HuH-7.5 (cell line): ENCODE measurements around the gene IFNK.
A peak's percentile ranks its signal among the peaks of the same experiment; 100 is the strongest.

ENCODE experiments used
- DNase-seq: peaks from one replicate; pipeline ENCODE4 v3.0.0; 2011; ENCODE audit warnings: low spot score

Gene IFNK

DNA sequence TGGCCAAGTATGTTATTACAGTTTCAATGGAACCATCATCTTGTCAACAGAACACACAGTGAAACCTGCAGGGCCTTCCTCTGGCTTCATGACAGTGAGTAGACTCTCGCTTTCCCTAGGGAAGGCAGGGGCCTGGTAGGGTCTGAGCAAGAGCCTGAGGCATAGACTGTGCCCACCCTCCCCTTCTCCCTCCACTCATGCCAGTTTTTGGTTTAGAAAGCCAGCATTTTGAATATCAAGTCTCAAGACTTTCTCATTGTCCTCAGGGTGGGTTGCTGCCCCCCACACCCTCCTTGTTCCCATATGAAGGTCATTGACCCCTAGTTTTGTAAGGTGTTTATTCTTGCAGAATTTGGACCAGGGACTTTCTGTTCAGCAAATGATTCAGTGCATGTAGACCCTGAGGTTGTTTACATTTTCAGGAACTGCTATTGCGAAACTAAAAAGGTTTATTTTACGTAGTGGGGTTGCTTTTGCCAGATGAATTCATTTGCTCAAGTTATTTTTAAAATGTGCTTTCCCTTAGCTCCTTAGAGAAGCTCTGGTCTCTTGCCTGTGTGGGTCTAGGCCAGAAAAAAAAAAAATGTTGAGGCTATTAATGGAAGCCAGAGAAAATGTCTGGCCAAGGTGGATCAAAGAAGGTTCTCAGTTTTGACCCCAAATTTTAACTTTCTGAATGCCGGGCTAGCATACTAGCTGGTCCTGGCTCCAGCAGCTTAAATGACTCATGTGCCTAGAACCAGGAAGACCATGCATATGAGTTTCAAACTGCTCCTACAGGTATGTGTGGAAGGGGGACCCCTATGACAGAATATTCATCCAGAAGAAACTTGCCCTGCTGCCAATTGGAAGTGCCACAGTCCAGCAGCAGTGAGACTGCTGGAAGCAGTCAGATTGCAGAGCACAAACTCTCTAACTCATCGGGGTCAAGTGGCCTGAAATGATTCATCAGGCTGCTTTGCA lies 15.7 kb downstream of the IFNK start:
- DNase-seq = no peak

DNA sequence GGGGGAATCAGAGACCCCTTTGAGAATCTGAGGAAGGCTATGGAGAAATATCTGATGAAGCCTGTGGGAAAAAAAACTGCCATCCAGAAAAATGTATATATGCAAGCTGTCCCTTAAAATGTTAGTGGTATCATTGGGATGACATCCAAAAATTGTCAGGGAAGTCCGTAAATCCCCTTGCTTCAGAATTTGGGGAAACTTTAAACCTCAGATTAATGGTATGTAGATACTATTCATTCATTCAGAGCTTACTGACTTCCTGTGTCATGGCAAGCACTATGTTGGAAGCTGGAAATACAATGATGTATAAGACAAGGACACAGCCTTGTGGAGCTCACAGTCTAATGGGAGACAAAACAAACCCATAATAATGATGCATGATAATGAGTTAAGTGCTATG lies 16.4 kb downstream of the IFNK start:
- DNase-seq = no peak

GRCh38 chr9:27541740-27542139 lies 17.6 kb downstream of the IFNK start:
- no peak for DNase-seq

DNA sequence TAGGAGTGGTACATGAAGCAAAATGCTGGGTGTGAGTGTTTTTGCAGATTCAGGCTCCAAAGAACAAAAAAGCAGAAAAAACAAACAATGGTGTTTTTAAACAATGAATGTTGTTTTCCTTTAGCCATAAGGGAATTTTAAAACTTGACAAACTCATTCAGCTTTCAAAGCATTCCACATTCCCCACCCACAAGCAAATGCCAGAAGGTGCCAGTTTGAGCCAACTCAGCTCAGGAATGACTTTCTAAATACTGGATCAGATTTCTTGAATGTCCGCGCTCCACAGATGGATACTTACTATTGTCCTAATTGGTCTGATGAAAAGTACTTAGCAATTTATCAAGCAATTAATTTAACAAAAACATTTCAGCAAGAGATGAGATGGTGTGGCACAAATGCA lies 18.4 kb downstream of the IFNK start:
- no peak for DNase-seq

DNA sequence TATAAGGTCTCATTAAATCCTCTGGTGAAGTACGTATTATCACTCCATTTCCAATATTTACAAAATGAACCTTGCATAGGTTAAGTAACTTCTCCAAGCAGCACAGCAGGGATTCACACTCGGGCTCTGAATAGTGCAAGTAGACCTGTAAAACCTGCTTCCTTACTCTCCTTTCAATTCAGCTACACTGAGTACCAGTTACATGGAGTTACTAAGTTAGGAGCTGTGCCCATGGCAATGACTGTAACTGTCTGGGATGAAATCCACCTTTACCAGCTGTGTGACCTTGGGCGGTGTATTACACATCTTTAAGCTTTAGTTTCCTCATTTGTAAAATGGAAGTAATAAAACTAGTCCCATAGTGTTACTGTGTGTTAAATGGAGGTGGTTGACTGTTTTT lies 21.4 kb downstream of the IFNK start:
- no peak for DNase-seq

DNA sequence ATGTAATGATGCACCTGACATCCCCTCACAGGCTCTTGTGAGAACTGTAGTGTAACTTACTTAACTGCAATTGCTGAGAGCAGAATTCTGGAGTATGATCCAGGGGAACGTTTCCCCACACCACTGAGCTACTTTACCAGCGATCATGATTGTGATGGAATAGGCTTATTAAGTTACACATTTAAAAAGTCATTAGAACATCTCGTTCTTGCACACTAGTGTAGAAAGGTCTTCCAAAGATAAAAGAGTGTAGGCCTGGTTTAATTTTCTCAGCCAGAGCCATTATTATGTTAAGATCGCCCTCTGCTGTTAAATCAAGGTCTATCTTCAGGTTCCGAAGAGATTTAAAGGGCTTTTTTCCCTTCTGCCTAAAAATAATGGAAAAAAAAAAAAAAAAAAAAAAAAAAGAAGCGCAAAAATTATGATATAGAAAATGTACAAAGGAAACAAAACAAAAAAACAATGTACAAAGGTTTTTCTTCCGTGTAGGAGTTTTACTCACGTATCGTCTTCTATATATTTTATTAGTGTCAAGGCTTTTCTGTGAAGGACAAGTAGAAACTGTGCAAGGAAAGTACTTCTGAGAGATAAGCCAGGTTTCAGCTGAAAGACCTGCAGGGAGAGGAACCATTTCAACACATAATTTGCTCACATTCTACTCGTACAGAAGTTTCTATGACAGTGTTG lies 24.1 kb downstream of the IFNK start:
- DNase-seq = no peak

DNA sequence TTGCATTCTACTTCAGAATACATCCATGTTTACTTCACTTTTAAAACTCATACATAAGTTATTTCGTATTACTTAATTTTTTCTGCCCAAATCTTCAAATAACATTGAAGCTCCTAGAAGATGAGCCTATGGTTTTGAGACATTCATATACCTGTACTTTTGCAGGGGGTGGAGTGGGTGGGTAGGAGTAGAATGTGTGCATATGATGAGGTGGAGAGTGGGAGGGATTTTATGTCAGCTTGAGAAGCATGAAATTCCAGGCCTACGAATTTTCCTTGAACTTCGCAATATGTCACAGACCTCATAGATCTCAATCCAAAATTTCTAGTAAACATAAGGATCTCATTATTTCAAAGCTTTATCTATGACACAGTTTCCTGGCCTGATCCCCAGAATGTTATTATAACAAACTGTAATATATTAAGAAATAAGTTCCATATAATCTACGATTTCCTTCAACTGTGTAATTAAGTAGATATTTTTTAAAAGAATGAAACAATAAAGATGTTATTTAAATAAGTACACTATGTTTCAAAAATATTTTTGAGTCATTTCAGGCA lies 25.2 kb downstream of the IFNK start:
- DNase-seq = no peak

DNA sequence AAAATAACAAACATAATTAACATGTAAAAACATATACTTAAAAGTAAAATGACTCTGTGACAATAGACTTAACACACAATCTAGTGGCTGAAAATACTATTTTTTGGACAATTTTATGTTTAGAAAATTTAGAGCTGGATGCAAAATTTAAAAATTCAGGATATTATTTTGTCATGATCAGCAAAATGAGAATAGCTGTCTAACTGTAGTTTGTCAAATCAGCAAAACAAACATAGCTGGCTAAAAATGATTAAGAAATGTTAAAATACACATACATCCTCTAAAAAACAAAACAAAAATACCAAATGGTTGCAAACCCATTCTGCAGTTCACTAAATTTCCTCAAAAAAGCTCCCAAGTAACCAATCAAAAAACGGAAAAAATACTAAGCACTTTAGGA lies 30.6 kb downstream of the IFNK start:
- DNase-seq = no peak

GRCh38 chr9:27556470-27556869 lies 32.4 kb downstream of the IFNK start:
- DNase-seq = no peak

- DNase-seq = no peak
Measured at GRCh38 chr9:27558307-27558706, 34.2 kb downstream of the IFNK start.

DNA sequence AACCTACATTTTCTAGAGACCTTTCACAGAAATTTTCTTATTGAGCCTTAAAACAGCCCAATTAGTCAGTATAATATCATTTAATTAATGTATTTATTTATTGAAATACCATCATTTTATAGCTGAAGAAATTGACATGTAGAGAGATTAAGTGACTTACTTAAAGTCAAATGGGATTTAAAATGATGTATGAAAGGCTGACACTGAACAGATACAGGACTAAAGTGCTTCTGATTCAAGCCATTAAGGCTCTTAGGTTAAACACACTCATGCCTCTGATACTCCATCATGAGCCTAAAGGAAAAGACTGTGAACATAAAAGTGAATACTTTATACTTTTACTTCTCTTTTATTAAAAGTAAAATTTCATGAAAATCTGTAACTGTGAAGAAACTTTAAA lies 36.4 kb downstream of the IFNK start:
- no peak for DNase-seq

DNA sequence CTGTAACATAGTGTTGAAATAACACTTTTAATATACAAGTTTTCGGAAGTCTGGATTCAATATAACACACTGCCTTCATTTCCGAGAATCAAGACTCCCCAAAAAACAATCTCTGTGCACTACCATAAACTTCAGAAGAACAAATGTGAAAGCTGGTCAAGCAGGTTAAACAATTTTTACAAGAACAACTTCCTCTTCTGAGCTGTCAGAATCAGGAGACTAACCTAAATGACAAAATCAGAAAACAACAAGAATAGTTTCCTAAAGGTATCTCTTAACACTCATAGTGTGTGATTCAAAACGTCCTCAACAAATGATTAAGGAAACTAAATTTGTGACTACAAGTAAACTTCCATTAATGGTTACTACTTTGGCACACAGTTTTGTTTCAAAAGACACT lies 37.6 kb downstream of the IFNK start:
- DNase-seq = no peak

DNA sequence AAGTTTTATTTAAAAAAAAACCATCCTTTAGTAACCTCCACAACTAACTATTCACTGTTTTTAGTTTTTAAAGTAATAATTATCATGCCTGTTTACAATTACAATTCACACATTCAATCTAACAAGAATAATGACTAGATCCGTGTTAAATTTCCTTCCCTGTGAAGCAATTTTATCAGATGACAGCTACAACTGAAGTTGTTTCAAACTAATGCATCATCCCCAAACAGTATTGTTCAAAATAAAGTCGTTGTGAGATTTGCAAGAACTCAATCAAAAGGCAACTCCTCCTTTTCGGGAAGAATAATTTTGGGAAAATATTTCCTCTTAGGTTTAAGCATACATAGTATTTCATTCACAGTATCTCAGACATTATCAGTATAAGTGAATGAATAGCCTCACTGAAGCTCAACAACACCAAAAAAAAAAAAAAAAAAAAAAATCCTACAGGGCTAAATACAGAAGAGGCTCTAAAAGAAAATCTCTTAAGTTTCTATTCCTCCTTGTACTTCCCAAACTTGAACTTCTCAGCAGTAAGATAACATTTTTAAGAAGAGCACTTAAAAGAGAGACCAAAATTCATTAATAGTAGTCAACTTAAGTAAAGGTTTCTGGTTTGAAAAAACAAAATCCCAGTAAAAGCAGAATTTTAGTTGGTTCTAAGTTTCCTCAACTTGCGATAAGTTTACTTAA lies 39.8 kb downstream of the IFNK start:
- no peak for DNase-seq

- no peak for DNase-seq
Measured at GRCh38 chr9:27564670-27565069, 40.6 kb downstream of the IFNK start.

- no peak for DNase-seq
Measured at GRCh38 chr9:27565696-27566095, 41.6 kb downstream of the IFNK start.

GRCh38 chr9:27566118-27566517 lies 42.0 kb downstream of the IFNK start:
- DNase-seq = no peak

- no peak for DNase-seq
Measured at GRCh38 chr9:27569406-27569805, 45.3 kb downstream of the IFNK start.

GRCh38 chr9:27571011-27571410 lies 46.9 kb downstream of the IFNK start:
- DNase-seq = no peak

- DNase-seq = no peak
Measured at GRCh38 chr9:27572061-27572460, 48.0 kb downstream of the IFNK start.

DNA sequence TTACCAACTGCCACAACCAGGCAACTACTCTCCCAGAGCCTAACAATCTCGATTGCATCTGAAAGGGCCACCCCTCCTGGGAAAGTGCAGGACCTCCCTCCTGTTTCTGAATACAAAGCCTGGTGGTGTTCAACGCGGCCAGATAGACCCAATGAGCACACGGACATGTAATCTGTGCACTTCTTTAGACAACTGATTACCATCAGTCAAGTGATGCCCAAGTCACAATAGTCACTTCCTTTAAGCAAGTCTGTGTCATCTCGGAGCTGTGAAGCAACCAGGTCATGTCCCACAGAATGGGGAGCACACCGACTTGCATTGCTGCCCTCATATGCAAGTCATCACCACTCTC lies 48.5 kb downstream of the IFNK start:
- peak; percentile 18 for DNase-seq

- peak; percentile 35 for DNase-seq
Measured at GRCh38 chr9:27572918-27573633, 49.0 kb downstream of the IFNK start, which contains the start of gene C9orf72. C9orf72 (minus strand) TSS chr9:27573481; CDS start chr9:27567120, 6,361 bp downstream.
